Cardiac fibroblast (primary cell): Measurements from ENCODE around the gene ALOX12B.
A peak's percentile ranks its signal among the peaks of the same experiment; 100 is the strongest.

Experiments used
- DNase-seq, 2 donors: peaks; one replicate each; pipeline versions ENCODE4 v3.0.0 to v3.0.0-alpha.2; 2010; ENCODE audit warnings: low read depth in 2 of 2
- H3K4me3 ChIP-seq, 2 donors: replicated peaks in 1 of 2; 1 replicate in 1 of 2; 2 replicates in 1 of 2; pipeline ENCODE4 v1.5.1; 2011; ENCODE audit warnings: low read depth in 2 of 2, low read length in 2 of 2, mild to moderate bottlenecking in 2 of 2, moderate library complexity in 1 of 2
- TF ChIP-seq, protein P1 (sequence below): IDR thresholded peaks from one replicate; pipeline ENCODE4 v1.5.1; 2011; ENCODE audit warnings: low read depth, mild to moderate bottlenecking, low read length, inconsistent platforms

Gene ALOX12B

DNA sequence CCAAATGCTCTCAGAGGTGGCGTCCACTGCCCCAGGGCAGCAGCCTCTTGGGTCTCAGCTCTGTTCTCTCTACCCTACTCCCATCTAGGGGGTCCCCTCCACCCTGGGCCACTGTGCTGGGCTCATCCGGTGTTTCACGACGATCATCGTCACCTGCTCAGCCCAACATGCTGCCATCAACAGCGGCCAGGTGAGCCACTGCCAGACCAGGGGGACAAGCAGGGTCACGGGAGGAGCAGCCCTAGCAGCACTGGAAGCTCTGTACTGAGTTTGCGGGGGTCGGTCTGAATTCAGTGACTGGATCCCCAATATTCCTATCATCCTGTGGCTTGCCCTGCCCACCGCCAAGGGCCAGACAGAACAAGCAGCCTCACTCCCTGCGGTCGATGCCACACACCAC lies 16.0 kb downstream of the ALOX12B start:
- TF ChIP-seq, protein P1, sequence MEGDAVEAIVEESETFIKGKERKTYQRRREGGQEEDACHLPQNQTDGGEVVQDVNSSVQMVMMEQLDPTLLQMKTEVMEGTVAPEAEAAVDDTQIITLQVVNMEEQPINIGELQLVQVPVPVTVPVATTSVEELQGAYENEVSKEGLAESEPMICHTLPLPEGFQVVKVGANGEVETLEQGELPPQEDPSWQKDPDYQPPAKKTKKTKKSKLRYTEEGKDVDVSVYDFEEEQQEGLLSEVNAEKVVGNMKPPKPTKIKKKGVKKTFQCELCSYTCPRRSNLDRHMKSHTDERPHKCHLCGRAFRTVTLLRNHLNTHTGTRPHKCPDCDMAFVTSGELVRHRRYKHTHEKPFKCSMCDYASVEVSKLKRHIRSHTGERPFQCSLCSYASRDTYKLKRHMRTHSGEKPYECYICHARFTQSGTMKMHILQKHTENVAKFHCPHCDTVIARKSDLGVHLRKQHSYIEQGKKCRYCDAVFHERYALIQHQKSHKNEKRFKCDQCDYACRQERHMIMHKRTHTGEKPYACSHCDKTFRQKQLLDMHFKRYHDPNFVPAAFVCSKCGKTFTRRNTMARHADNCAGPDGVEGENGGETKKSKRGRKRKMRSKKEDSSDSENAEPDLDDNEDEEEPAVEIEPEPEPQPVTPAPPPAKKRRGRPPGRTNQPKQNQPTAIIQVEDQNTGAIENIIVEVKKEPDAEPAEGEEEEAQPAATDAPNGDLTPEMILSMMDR: no peak
- DNase-seq: no peak

GRCh38 chr17:8069587-8069860 lies 18.0 kb downstream of the ALOX12B start:
- DNase-seq: no peak
- TF ChIP-seq, protein P1: no peak
- no peak overlapping the region for H3K4me3 ChIP-seq

More for the DNA sequence above, 16.0 kb downstream of the ALOX12B start:
- no peak overlapping the region for H3K4me3 ChIP-seq

DNA sequence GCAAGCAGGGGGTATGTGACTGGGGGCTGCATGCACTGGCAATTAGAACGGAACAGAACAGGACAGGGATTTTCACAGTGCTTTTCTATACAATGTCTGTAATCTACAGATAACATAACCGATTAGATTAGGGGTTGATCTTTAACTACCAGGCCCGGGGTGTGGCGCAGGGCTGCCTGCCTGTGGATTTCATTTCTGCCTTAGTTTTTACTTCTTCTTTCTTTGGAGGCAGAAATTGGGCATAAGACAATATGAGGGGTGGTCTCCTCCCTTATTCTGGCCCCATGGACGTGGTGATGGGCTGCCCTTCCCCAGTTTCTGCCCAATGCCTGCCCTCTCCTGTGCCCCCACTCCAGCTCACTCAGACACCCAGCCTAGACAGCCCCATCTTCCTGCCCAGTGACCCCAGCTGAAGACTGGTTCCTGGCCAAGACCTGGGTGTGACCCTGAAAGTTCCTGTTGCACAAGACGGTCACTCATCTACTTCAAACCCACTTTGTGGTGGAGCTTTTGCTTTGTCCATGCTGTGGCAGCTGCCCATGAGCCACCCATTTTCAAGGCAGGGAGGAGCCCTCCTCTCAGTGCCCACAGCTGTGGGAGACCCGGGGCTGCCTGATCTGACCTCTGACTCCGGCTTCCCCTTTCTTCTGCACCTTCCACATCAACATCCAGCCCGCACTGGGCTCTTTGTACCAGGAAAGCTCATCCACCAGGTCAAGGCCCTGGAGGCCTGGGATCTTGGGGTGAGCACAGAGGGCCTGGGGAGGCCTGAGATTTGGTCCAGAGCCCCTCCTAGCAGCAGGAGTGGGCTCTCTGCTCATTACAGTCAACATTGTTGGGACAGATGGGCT lies 18.6 kb downstream of the ALOX12B start:
- peak in 1 of 2 donors; percentile 28 for DNase-seq
- no peak overlapping the region for H3K4me3 ChIP-seq
- TF ChIP-seq, protein P1: no peak

- TF ChIP-seq, protein P1: no peak
- no peak overlapping the region for H3K4me3 ChIP-seq
Measured at GRCh38 chr17:8067806-8068205, 19.7 kb downstream of the ALOX12B start.

GRCh38 chr17:8066841-8067775 lies 20.4 kb downstream of the ALOX12B start:
- DNase-seq: no peak
- TF ChIP-seq, protein P1: no peak
- no peak overlapping the region for H3K4me3 ChIP-seq

More at GRCh38 chr17:8067806-8068205, 19.7 kb downstream of the ALOX12B start:
- no peak for DNase-seq

GRCh38 chr17:8064561-8065019 lies 22.9 kb downstream of the ALOX12B start:
- no peak for DNase-seq
- TF ChIP-seq, protein P1: no peak
- no peak overlapping the region for H3K4me3 ChIP-seq
